HT1080 (cell line): ENCODE results near the gene OSBPL3. TPM values are rescaled to one million over a fixed set of nuclear protein-coding genes. Genes with fewer than 3 reads are reported as not detected.
A peak's percentile ranks its signal among the peaks of the same experiment; 100 is the strongest.

Experiments used
- DNase-seq: peaks from one replicate; pipeline ENCODE4 v3.0.0-alpha.2; 2015; ENCODE audit warnings: low read depth
- total RNA-seq: library from RNA; depleted of rRNA; stranded (reverse); fragments of >200 nt; shearing (Covaris generic); gene quantifications from 2 replicates; pipeline ENCODE4 v1.2.3, GENCODE V29; 2014

The OSBPL3 gene
- total RNA-seq, 1 experiment from 2014 or later, result 30.7 TPM

DNA sequence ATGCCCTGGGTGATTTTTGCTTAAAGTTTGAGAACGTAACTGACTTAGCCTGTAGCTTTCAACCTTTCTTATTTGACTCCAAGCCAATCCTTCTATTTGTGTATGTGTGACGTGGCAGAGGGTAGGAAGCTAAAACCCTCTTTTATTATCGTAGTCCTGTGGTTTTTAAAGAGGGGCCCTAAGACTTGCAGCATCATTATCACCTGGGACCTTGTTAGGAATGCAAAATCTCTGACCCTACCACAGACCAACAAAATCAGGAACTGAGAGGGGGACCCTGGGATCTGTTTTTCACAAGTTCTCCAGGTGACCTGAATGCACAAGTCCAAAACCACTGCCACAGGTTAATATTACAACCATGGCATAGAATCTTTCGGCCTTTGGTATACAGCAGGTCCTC lies 80.1 kb downstream of the OSBPL3 start:
- DNase-seq, result no peak

DNA sequence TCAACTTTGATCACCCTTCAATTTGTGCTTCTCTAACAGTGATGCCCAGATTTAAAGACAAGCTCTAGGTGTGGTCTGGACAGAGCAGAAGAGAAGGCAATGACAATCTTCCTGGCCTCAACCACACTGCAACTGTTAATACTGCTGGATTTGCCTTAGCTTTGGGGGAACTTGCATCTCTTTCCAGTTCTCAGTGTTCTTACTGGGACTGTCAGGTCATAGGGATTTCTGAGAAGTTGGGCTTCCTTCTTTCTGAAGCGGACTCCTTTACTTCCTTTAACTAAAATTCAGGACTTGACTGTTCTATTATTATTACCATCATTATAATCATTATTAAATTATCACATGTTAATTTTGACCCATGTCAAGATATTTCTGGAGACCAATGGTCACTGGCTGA lies 80.8 kb downstream of the OSBPL3 start:
- no peak for DNase-seq

DNA sequence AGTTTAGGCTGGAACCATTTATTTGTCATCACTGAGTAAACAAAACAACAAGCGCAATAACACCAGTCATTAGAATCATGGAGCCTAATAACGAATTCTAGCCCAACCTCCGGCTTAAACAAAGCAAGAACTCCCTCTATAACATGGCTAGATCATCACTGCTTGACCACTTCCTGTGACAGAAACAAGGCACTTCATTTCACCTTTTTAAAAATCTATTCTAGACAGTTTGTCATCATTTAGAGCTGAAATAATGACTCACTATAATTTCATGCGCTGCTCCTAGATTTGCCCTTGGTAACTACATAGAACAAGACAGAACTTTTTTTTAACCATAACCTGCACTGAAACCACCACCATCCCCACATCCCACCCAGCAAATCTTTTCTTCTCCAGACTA lies 81.3 kb downstream of the OSBPL3 start:
- DNase-seq, result peak; percentile 92

DNA sequence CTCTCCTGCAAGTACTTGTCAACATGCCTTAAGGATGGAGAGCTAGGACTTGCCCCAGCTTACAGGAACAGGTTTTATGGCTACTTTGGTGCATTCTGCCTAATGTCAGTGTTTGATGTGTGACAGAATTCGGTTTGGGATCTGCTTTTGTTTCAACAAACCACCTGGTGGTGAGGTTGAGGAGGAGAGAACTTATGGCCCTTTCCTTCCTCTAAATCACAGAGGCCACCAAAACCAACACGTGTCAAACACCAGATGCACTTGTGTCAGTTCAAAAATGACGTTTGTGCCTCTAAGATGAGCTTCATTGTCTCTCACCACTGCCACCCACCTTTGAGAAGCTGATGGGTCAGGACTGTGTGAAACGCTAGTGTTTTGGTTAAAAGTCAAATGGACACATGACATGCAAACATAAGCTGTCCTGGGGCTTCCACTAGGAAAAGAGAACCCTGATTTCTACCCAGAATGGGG lies 83.9 kb downstream of the OSBPL3 start:
- no peak for DNase-seq

DNA sequence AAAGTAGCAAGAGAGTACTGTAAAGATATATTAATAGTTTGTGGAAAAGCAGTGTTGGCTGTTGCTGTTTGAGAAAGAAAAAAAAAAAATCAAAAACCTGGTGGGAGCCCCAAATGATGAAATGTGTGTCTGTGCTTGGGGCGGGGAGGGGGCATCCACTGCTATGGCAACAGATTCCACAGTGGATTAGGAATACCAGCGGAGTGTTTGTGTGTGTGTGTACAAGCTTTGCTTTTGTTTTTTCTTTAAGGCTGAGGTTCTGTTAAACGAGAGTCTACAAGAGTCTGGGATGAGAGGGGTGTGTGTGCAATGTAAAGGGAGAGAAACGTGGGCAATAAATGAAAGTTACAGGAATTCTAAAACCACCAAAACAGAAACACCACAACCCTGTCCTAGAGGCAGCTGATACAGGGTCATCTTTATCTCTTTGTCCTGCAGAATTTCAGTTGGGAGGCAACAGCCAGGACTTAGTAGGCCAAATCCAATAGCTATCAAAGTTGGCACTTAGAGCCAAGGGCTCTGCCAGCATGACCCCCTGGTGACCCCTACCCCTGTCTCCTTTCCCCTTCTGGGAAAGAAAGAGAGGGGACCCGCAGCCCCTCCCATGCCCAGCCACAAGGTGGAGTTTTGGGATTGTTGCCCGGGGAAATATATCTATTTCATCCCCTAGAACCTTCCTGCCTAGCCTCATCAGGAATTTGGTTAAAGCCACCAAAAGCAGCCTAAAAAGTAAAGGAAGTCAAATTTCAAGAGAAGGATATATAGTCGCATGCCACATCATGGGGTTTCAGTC lies 85.4 kb downstream of the OSBPL3 start:
- DNase-seq, result peak; percentile 17

DNA sequence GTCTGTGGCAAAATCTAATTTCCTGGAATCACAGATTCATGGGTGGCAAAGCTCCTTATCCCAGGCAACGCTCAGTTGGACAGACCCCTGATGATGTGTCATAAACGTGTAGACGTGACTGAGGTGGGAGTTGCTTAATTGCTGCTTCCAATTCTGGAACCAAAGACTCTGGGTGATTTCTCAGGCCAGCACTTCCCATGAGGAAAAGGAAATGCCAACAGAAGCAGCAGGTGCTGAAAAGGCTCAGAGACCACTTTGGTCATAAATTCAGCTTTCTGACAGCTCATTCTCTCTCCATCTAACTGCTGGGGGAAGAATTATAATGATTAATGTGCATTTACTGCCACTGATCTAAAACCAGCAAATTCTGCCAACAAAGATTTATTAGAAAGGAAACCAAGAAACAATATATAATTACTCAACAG lies 88.7 kb downstream of the OSBPL3 start:
- no peak for DNase-seq

DNA sequence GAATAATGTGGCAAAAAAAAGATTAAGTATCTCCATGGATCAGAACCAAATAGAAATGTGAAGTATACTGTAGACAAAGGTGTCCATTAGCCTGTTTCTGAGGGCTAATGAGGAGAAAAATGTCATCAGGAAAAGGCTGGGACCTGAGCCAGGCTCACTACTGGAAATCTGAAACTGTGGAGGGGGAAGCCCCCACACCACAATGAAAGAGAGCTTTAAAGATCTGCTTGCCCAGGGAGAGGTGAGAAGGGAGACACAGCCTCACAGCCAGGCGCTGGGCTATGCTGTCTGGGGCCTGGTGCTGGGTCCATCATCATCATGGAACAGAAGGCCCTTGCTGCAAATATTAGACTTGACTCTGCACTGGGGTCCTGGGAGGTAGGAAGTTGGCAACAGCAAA lies 90.4 kb downstream of the OSBPL3 start:
- no peak for DNase-seq

DNA sequence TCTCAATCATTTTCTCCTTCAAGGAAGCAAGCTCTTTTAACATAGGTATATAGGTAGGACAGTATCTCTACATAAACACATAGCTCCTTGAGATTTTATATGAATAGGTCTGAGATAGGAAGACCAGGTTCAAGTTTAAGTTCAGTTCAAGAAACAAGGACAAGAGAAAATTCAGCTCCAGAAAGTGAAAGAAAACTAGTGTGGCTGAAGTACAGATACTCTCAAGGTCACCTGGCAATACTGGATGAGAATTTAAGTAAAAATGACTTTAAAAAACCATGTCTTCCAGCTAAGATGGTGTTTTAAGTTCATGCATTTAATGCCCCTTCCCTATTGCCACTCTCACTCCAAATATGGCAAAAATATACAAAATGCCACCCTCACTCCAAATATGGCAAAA lies 91.3 kb downstream of the OSBPL3 start:
- DNase-seq, result no peak

DNA sequence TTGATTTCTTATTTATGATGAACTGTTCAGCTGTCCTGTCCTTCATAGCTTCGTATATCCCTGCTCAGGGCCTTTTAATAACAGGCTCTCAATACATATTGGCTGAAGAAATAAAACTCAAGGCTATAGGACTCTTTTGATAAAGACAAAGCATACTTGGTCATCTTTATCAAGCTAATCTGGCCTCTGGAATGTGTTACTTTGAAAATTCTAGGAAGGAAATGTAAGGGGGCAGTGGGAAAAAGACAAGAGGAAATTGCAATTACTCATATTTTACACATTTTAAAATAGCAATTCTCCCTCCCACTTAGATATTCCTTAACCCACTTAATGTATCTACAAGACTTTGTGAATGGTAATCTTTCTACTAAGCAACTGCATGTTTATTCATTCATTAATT lies 94.3 kb downstream of the OSBPL3 start:
- DNase-seq, result no peak

DNA sequence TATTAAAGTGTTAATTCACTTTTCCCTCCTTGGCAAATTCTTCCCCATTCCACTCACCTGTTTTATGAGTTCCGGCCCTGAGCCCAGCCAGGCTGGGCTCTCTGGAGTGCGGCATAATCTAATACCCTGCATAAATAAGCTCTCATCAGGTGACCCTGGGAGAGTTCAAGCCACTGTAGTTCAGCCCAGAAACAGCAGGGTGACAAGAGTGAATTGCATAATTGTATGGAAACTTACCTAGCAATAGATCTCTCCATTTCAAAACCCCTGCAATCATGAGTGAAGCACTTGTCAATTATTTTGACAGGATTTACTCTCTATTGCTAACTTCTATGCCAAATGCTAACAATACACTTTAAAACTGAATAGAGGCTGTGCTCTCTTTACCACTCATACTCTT lies 94.7 kb downstream of the OSBPL3 start:
- DNase-seq, result no peak

DNA sequence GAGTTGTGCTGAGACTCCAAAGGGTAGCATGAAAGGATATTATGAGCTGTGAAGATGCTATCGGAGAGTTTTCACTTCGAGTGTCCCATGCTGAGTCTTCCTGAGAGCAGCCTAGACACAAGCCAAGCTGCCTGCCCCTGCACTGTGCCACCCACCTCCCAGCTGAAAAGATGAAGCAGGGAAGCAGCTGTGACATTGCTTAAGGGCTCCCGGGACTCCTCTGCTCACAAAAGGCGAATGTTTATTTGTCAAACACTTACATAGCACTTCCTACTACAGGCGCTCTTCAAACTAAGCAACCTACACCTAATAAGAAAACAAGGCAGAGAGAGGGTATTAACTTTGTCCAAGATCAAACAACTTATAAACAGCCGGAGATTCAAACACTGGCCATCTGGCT lies 95.6 kb downstream of the OSBPL3 start:
- no peak for DNase-seq

DNA sequence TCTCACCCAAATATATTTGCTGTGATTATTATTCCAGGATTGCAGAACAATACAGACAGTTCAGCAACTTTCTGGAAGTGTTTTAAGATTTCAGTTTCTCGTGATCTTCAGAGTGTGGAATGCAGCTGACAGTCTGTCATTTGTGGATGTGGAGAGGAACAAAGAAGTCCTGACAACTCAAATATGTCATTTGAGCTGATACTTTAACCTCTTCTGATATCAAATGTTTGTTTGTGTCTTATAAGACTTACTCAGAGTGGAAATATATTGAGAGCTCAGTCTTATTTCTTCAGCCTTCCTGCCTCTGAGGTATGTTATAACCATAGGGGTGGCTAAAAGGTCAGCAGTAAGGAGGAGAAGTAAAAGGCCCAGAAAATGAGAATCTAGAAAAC lies 96.4 kb downstream of the OSBPL3 start:
- no peak for DNase-seq

DNA sequence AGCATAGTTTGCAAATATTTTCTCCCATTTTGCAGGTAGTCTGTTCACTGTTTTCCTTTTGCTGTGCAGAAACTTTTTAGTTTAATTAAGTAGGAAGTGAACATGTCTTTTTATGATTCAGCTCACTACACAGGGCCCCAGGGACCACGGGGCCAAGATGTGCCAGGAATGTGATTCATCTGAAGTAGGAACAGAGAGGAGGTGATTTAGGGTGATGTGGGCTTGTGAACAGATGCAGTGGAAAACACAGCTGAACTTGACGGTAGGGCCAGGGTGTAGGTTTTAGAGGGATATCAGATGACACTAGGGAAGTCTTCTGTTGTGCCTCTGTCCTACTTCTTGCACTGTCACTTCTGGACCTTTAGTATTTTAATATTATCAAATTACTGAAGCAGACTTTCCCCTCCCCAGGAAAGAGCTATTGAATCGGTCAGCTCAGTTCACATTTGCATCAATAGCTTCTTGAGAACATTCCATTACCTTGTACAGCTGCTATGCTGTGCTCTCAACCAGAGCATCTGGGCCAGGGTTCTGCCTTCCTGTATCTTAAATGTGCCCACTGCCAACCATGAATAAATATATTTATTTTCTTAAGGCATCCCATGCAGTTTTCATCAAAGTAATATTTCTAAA lies 96.9 kb downstream of the OSBPL3 start:
- peak; percentile 88 for DNase-seq

DNA sequence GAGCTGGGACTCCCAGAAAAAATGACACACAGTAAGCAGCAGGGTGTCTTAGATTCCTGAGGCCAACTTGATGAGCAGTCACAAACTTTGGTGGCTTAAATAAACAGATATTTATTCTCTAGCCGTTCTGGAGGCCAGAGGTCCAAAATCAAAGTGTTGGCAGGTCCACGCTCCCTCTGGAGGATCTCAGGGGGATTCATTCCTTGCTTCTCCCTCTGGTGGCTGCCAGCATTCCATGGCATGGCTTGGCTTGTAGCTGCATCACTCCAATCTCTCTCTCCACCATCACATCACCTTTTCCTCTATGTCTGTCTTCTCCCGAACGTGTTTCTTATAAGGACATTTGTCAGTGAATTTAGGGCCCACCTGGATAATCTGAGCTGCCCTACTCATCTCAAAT lies 98.4 kb downstream of the OSBPL3 start:
- DNase-seq, result peak; percentile 34

DNA sequence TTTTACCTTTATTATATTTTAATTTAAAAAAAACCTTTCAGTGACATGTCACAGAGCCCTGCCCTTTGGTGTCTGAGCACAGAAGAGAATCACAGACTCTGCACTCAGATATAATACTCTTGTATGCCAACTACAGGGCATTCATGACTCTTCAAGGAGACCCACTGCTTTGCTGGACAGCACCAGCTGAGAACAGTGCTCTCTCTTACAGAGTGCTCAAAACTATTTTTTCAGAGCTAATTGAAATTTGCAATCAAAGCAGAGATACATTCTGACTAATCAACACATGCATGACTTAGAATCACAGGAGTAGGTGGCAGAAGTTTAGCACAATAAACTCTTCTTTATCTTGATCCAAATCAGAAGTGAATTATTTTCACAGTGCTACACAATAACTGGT lies 99.1 kb downstream of the OSBPL3 start:
- DNase-seq, result no peak

DNA sequence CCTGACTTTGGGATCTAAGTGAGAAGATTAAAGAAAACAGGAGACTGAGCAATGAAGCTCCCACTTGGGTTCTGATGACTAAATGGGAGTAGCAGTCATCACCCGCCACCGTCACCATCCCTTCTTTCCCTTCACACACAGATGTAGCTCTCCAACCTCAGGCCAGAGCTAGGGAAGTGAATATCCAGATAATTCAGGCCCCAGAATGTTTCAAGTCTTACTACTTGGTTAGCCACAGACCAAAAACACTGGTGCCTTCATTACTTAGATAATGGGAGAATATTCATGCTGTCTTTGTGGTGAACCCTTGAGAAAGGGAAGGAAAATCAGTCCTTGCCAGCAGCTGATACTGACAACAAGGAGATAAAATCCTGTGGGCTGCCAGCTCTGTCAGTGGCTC lies 100.7 kb downstream of the OSBPL3 start:
- DNase-seq, result no peak

DNA sequence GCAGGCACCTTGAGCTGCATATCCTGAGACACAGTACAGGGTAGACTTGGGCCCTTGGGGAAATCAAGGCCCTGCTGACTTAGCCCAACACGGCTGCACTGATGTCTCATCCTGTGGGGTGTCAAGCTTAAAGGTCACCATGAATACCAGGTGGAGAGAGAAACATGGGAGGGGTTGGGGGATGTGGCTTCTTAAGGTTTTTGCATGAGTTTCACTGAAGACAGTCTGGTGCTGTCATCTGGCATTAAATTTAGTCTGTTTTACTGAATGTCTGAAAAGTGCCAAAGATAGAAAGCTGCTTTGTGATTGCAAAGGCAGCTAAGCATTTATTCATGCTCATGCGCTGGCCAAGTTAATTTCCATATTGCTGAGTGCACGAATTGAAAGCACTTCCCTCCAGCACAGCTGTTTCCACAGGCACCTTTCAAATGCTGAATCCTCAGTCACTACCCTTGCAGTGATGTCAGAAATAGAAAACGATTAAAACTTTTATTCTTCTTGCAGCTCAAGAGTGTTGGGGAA lies 102.1 kb downstream of the OSBPL3 start:
- no peak for DNase-seq

DNA sequence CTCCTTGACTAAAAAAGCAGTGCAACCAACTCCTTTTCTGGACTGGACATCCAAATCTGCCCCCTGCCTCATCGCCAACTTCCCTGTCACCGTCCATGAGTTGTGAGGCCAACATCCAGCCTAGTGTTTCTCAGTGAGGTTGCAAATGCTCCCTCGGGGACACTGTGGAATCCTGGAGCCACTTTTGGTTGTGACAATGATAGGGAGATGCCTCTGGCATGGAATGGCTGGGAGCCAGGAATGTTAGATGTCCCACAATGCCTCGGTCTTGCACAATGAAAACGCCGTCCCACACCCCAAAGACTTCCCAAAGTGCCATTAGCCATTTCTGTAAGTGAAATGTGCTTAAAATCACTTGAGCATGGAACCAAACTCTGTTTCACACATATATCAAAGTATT lies 105.2 kb downstream of the OSBPL3 start:
- DNase-seq, result no peak

DNA sequence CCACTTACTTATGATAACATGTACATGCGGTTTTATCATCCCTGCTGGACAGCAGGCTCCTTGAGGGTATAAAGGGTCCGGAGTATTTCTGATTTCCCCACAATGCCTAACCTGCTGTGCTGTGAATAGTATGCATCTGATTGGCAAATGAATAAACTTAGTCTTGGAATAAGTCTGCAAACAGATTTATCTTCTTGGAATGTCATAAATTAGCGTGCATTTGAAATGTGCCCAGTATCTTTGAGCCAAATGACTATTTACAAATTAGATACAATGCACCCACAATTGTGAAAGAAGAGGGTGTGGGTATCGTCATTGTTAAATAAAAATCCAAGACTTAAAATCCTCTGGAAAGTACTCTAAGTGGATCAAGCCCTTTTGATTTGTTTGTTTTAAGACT lies 106.0 kb downstream of the OSBPL3 start:
- no peak for DNase-seq

DNA sequence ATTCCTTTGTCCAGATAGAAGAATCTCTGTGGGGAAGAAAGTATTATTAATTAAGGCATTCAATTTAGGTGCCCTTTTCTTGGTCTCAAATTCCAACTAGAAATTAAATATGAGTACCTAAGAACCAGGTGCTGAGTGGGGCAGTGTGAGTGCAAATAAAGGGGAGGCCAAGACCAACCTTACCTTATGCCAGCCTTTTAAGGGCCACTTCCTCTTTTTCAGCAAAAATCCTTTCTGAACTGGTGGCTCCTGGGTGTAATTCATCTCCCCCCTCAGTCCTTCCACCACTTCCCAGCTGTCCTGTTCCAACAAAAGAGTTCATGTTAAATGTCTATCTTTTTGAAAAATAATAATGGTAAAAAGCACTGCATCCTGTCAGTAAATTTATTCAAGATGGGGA lies 108.2 kb downstream of the OSBPL3 start:
- DNase-seq, result no peak

DNA sequence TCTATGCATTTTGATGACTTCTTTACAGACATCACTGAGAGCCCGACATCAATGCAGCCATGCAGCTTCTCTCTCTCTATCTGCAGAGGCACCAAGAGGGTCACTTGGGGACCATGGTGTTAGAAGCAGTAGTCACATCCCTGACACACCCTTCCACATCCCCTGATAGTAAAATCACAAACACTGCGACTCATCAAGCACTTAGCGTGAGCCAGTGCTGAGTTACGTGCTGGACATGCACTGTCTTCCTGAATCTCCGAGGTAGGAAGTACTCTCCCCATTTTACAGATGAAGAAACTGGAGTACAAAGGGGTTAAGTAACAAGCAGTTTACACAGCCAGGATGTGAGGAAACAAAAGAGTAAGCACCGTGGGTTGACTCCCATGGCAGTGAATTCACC lies 109.2 kb downstream of the OSBPL3 start:
- peak; percentile 35 for DNase-seq

DNA sequence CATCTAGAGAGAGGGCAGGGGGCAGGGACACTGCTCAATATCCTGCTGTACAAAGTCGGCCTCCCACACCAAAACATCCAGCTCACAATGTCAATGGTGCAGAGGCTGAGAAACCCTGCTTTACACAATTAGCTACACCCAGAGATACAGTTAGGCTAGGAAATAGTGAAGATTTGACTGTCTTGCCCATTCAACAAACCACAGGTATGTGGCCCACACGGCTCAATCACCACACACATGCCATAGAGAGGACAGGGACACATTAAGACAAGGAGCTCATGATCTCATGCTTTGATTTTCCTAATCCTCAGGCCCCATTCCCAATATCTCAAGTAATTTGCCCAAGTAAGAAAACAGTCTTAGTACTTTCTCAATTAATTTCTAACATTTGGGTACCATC lies 110.4 kb downstream of the OSBPL3 start:
- DNase-seq, result peak; percentile 56

DNA sequence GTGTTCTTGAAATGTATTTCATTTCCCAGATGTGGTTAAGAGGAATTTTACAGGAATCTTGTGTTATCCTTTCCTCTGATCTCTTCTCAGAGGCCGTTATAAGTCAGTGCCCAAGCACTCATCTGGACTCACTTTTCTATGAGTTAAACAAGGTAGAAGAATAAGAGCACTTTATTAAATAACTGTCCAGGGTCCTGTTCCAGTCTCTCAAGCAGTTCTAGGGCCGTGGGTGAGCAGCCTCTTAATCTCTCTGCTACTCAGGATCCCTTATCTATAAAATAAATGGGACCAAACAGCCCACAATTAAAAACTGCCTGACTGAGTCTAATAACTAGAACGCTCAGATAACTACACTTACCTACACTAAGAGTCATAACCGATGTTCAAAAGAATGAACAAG lies 111.2 kb downstream of the OSBPL3 start:
- DNase-seq, result no peak
